NCI-H1105 treated with DMSO at 0.1 percent for 48 hours (cell line): ENCODE results near the gene SLC25A11.

Experiments
- DNase-seq: peaks from one replicate; lab custom pipeline; 2025; lab: John Stamatoyannopoulos, UW

SLC25A11 gene

GRCh38 chr17:4966844-4967538 lies 27.1 kb upstream of the SLC25A11 start:
- peak; percentile 100 for DNase-seq

GRCh38 chr17:4965311-4965986 lies 25.6 kb upstream of the SLC25A11 start:
- DNase-seq = no peak

GRCh38 chr17:4960279-4960922 lies 20.6 kb upstream of the SLC25A11 start:
- no peak for DNase-seq

- no peak for DNase-seq
These were observed 19.6 kb upstream of the SLC25A11 start for GRCh38 chr17:4959261-4959965.

- peak; percentile 28 for DNase-seq
These were observed 18.3 kb upstream of the SLC25A11 start for GRCh38 chr17:4958102-4958501.

GRCh38 chr17:4956493-4957061 lies 16.7 kb upstream of the SLC25A11 start:
- DNase-seq = no peak

GRCh38 chr17:4955091-4955490 lies 15.2 kb upstream of the SLC25A11 start:
- no peak for DNase-seq

GRCh38 chr17:4953451-4953961 lies 13.7 kb upstream of the SLC25A11 start:
- DNase-seq = no peak

GRCh38 chr17:4951486-4951885 lies 11.6 kb upstream of the SLC25A11 start:
- DNase-seq = no peak

- DNase-seq = peak; percentile 71
These were observed 10.9 kb upstream of the SLC25A11 start, which contains the start of gene ENO3 for GRCh38 chr17:4950746-4951204. Gene ENO3 (plus strand): TSS chr17:4951119. CDS start chr17:4951830, 711 bp downstream.

- peak; percentile 36 for DNase-seq
These were observed 10.4 kb upstream of the SLC25A11 start for GRCh38 chr17:4950075-4950745.

GRCh38 chr17:4949321-4950074 lies 9.7 kb upstream of the SLC25A11 start:
- DNase-seq = peak; percentile 62

GRCh38 chr17:4948931-4949320 lies 9.1 kb upstream of the SLC25A11 start:
- DNase-seq = peak; percentile 77

GRCh38 chr17:4948166-4948930 lies 8.5 kb upstream of the SLC25A11 start, which contains the start of gene PFN1:
Gene PFN1 (minus strand): TSS chr17:4948530. CDS start chr17:4948394, 136 bp downstream.
- DNase-seq = peak; percentile 83

- DNase-seq = peak; percentile 45
These were observed 7.7 kb upstream of the SLC25A11 start for GRCh38 chr17:4947411-4948165.

- no peak for DNase-seq
These were observed 7.2 kb upstream of the SLC25A11 start for GRCh38 chr17:4947010-4947410.

GRCh38 chr17:4946312-4946976 lies 6.6 kb upstream of the SLC25A11 start:
- no peak for DNase-seq

GRCh38 chr17:4945944-4946280 lies 6.1 kb upstream of the SLC25A11 start:
- no peak for DNase-seq
